ENCODE results near the gene CTRB1.

Gene CTRB1

GRCh38 chr16:75273054-75273925, 54.5 kb downstream of the CTRB1 start:
- FAIRE-seq = no peak
